H1 (cell line): ENCODE results near the gene NSG2. TPM values are rescaled to one million over a fixed set of nuclear protein-coding genes. Genes with fewer than 3 reads are reported as not detected.

Experiments
- CHD7 ChIP-seq: fragments of 300-600 bp; sonication (generic); IDR thresholded peaks from 2 replicates; pipeline ENCODE4 v1.7.1; 2012; ENCODE audit warnings: low read length, moderate library complexity, mild to moderate bottlenecking, inconsistent platforms; ENCODE audit not compliant: insufficient replicate concordance
- JUND ChIP-seq: IDR thresholded peaks from 2 replicates; pipeline ENCODE4 v1.6.1; 2011; ENCODE audit warnings: mild to moderate bottlenecking, improper control_type of control experiment, low read length
- KDM1A ChIP-seq: fragments of 200-600, 300-600 bp; sonication (generic); IDR thresholded peaks from 2 replicates; pipeline ENCODE4 v1.7.1; 2016; ENCODE audit warnings: mild to moderate bottlenecking, low read length, borderline replicate concordance
- ZNF274 ChIP-seq: IDR thresholded peaks from 2 replicates; pipeline ENCODE4 v1.7.0; 2012; ENCODE audit warnings: low read length, borderline replicate concordance; ENCODE audit errors: extremely low read depth
- polyA plus RNA-seq, 7 experiments: library from polyadenylated mRNA; depleted of rRNA in 3 of 7; stranded (reverse) in 5 of 7; unstranded in 2 of 7; fragments of >200 nt in 5 of 7; fragments of 200-250 nt in 2 of 7; gene quantifications; 1 replicate in 5 of 7; 2 replicates in 1 of 7; 4 replicates in 1 of 7; pipeline versions ENCODE4 v1.2.1 to v1.2.3, GENCODE V29; 2011 to 2013; ENCODE audit warnings: missing spikeins in 2 of 7, mixed read lengths in 2 of 7
- total RNA-seq: library from RNA; stranded (reverse); fragmentation: NEBNext Ultra II Directional; extraction: Animal tissue kit (Norgen Biotek cat#: 25700); gene quantifications from 2 replicates; pipeline ENCODE4 v1.2.1, GENCODE V29; 2021

Gene NSG2
- total and polyA plus RNA-seq, 2 of the 8 experiments (the other 6 are each of a cell fraction or from before 2014, with no cell fraction given): 0.56 to 0.78 TPM

- no peak for TF ChIP-seq CHD7
- no peak for TF ChIP-seq JUND
- no peak for TF ChIP-seq KDM1A
- TF ChIP-seq ZNF274: no peak
Observed at GRCh38 chr5:173998531-173998930, 47.0 kb upstream of the NSG2 start (continued).
